GM21619 (cell line): ENCODE data around the gene CDK5RAP3.
"Not testable (repeated sequence)": the region's sequence is repeated elsewhere in the genome, so short reads cannot be mapped to it uniquely, and the experiment has no call there.

Experiments used
- ATAC-seq: cut with Tn5 transposase; IDR thresholded peaks from one replicate; pipeline ENCODE4 v1.9.1; 2021; ENCODE audit not compliant: unreplicated experiment

CDK5RAP3 gene

GRCh38 chr17:47973541-47973940, 2.6 kb downstream of the CDK5RAP3 start:
- no peak for ATAC-seq

GRCh38 chr17:47975189-47975822, 4.4 kb downstream of the CDK5RAP3 start:
- no peak for ATAC-seq

GRCh38 chr17:47975823-47976205, 4.9 kb downstream of the CDK5RAP3 start:
- no peak for ATAC-seq

- no peak for ATAC-seq
These were observed 7.4 kb downstream of the CDK5RAP3 start for GRCh38 chr17:47978324-47978723.

GRCh38 chr17:47980541-47980940, 9.6 kb downstream of the CDK5RAP3 start:
- ATAC-seq, result no peak

- no peak for ATAC-seq
These were observed 10.5 kb downstream of the CDK5RAP3 start for GRCh38 chr17:47981462-47981861.

GRCh38 chr17:47982091-47982617, 11.2 kb downstream of the CDK5RAP3 start:
- ATAC-seq, result no peak

GRCh38 chr17:47982645-47983390, 11.9 kb downstream of the CDK5RAP3 start:
- no peak for ATAC-seq

- ATAC-seq, result no peak
These were observed 12.7 kb downstream of the CDK5RAP3 start for GRCh38 chr17:47983492-47984223.

- no peak for ATAC-seq
These were observed 15.6 kb downstream of the CDK5RAP3 start for GRCh38 chr17:47986520-47986919.

GRCh38 chr17:47987240-47987835, 16.4 kb downstream of the CDK5RAP3 start:
- no peak for ATAC-seq

- ATAC-seq, result not testable (repeated sequence)
These were observed 17.5 kb downstream of the CDK5RAP3 start for GRCh38 chr17:47988445-47988844.

GRCh38 chr17:47989159-47989558, 18.2 kb downstream of the CDK5RAP3 start:
- ATAC-seq, result no peak

GRCh38 chr17:47989700-47990099, 18.8 kb downstream of the CDK5RAP3 start:
- ATAC-seq, result no peak

- no peak for ATAC-seq
These were observed 20.2 kb downstream of the CDK5RAP3 start for GRCh38 chr17:47990962-47991731.

- ATAC-seq, result no peak
These were observed 21.3 kb downstream of the CDK5RAP3 start for GRCh38 chr17:47992216-47992615.

- no peak for ATAC-seq
These were observed 22.2 kb downstream of the CDK5RAP3 start for GRCh38 chr17:47993031-47993564.

- no peak for ATAC-seq
These were observed 23.1 kb downstream of the CDK5RAP3 start for GRCh38 chr17:47993964-47994363.

- no peak for ATAC-seq
These were observed 23.8 kb downstream of the CDK5RAP3 start for GRCh38 chr17:47994724-47995123.

- ATAC-seq, result no peak
These were observed 24.5 kb downstream of the CDK5RAP3 start for GRCh38 chr17:47995241-47995935.
